Coronary artery (tissue), 2 donors: ENCODE measurements around the gene DPPA2.

Experiments
- DNase-seq: peaks from one replicate; pipeline ENCODE4 v3.0.0-alpha.2; 2017; ENCODE audit warnings: low spot score
- H3K27ac ChIP-seq, 2 donors: fragments of 200-600 bp; sonication (generic); one replicate each; pipeline ENCODE4 v1.5.1; 2016 to 2019
- H3K4me3 ChIP-seq: fragments of 200-600 bp; sonication (generic); 2 replicates; pipeline ENCODE4 v1.5.1; 2016; ENCODE audit warnings: mild to moderate bottlenecking, moderate library complexity
- TF ChIP-seq, protein P1 (sequence below): fragments of 200-600 bp; sonication (generic); IDR thresholded peaks from one replicate; pipeline ENCODE4 v1.5.1; 2019; ENCODE audit warnings: antibody characterized with exemption

The DPPA2 gene

DNA sequence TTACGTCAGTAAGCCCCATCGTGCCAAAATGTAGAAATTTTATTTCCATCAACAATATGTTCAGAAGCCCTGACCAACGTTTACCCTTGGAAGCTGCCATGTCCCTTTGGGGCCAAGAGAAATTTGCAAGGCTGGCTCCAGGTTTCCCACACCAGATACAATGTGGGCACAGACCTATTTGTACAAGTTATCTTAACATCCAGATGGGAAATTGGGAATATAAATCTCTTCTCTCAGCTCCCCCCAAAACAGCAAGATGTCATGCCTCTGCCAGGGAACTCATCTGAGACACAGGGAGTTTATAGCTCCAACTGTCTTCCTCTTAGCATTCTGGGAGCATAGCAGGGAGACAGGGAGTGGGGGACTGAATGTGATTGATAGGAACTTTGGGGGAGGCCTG is 9.3 kb upstream of the DPPA2 start:
- H3K27ac ChIP-seq: no peak overlapping the region
- no peak for DNase-seq
- H3K4me3 ChIP-seq: no peak overlapping the region
- TF ChIP-seq, protein P1, sequence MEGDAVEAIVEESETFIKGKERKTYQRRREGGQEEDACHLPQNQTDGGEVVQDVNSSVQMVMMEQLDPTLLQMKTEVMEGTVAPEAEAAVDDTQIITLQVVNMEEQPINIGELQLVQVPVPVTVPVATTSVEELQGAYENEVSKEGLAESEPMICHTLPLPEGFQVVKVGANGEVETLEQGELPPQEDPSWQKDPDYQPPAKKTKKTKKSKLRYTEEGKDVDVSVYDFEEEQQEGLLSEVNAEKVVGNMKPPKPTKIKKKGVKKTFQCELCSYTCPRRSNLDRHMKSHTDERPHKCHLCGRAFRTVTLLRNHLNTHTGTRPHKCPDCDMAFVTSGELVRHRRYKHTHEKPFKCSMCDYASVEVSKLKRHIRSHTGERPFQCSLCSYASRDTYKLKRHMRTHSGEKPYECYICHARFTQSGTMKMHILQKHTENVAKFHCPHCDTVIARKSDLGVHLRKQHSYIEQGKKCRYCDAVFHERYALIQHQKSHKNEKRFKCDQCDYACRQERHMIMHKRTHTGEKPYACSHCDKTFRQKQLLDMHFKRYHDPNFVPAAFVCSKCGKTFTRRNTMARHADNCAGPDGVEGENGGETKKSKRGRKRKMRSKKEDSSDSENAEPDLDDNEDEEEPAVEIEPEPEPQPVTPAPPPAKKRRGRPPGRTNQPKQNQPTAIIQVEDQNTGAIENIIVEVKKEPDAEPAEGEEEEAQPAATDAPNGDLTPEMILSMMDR: no peak

DNA sequence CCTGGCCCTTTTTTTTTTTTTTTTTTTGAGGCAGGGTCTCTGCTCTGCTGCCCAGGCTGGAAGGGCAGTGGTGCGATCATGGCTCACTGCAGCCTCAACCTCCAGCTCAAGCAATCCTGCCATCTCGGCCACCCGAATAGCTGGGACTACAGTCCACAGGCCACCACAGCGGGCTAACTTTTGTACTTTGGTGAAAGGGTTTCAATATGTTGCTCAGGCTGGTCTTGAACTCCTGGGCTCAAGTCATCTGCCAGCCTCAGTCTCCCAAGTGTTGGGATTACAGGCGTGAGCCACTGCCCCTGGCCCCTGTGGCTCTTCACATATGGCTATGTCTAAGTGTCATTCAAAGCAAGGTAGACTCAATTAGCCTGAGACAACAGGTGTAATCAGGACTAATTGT is 8.8 kb upstream of the DPPA2 start:
- no peak overlapping the region for H3K4me3 ChIP-seq
- DNase-seq: no peak
- no peak overlapping the region for H3K27ac ChIP-seq
- TF ChIP-seq, protein P1: no peak

DNA sequence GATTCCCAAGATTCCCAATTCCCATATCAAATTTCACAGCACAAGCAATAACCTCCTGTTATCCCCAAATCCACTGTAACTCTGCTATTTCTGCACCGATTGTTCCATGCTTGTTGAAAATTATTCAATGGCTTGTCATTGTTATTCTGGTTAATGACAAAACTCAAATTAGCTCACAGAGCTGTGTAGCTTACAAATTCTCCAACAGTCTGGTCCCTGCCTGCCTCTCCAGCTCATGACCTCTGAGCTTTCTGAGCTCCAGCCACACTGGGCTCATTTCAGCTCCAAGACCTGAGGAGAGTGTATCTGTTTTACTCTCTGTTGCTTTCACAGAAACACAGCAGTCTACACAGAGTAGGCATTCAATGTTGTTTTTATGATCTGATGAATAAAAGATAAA is 3.3 kb downstream of the DPPA2 start:
- DNase-seq: no peak
- Histone ChIP-seq H3K27ac (no peak overlapping the region), H3K4me3 (no peak overlapping the region)
- TF ChIP-seq, protein P1: no peak

DNA sequence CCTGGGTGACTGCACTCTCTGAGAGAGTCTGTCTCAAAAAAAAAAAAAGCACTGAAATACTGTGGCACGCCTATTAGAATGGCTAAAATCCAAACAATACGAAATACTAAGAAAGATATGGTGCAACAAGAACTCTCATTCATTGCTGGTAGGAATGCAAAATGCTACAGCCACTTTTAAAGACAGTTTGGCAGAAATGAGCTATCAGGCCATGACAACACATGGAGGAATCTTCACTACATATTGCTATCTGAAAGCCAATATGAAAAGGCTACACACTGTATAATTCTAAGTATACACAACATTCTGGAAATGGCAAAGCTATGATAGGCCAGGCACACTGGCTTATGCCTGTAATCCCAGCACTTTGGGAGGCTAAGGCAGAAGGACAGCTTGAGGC is 18.8 kb downstream of the DPPA2 start:
- Histone ChIP-seq H3K27ac (no peak overlapping the region), H3K4me3 (no peak overlapping the region)
- no peak for DNase-seq
- TF ChIP-seq, protein P1: no peak

DNA sequence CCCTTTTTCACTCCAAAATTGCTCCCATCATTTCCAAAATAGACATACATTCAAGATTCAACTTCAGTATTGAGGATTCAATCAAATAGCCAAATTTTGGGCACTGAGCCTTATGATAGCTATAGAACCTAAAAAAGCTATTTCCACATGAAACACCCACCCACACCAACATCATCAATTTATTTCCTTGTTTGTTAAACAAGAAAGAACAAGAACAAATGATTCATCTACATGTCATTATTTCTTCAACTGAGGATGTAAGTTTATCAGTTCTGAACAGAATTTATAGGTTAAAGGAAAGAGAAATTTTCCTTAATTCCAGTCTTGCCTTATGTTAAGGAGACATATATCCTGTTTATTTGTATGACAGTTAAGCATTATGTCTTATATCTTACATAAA is 32.2 kb downstream of the DPPA2 start:
- H3K4me3 ChIP-seq: no peak overlapping the region
- no peak overlapping the region for H3K27ac ChIP-seq
- TF ChIP-seq, protein P1: no peak
- no peak for DNase-seq

DNA sequence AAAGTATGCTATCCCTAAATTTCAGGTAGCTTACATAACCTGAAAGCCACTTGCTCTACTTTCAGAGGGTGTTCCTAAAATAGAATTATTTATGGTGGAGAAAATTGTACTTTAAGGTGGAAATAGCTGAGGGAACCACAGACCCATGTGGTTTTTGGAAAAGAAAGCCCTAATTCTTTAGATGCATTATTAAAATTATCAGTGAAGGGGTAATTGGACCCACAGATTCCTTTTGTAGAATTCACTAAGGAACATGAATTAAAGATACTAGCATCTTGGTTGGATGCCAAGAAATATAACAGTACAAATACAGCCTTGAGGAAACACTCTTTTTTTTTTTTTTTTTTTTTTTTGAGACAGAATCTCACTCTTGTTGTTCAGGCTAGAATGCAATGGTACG is 37.8 kb downstream of the DPPA2 start:
- DNase-seq: no peak
- Histone ChIP-seq H3K27ac (no peak overlapping the region), H3K4me3 (no peak overlapping the region)
- TF ChIP-seq, protein P1: no peak

DNA sequence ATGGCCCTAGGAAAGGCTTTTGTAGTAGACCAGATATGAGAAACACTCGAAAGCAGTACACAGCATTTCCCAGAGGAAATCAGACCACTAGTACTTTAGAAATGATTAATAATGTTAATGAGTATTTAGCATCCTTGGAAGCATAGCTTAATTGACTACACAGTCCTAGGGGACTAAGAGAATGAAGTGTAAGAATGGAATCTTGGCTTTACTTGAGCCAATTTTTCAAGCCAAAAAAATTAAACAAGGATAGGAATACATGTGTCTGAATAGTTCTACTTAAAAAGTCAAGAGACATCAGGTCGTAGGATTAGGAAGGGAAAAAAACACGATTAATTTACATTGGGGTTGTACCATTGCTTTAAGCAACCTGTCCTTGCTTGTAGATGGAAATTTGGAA is 38.2 kb downstream of the DPPA2 start:
- TF ChIP-seq, protein P1: no peak
- no peak for DNase-seq
- H3K4me3 ChIP-seq: no peak overlapping the region
- no peak overlapping the region for H3K27ac ChIP-seq
